HG03442 (cell line): ENCODE measurements around the gene MARS1.

Source experiments
- ATAC-seq: cut with Tn5 transposase; IDR thresholded peaks from one replicate; pipeline ENCODE4 v1.9.1; 2021; ENCODE audit warnings: mild to moderate bottlenecking, moderate library complexity; ENCODE audit not compliant: unreplicated experiment

MARS1 gene

GRCh38 chr12:57526477-57527126 lies 38.7 kb downstream of the MARS1 start:
- ATAC-seq = no peak

GRCh38 chr12:57527184-57527583 lies 39.3 kb downstream of the MARS1 start:
- ATAC-seq = no peak

- ATAC-seq = no peak
These were observed 40.3 kb downstream of the MARS1 start for GRCh38 chr12:57528176-57528575.

- no peak for ATAC-seq
These were observed 41.1 kb downstream of the MARS1 start for GRCh38 chr12:57528831-57529555.

GRCh38 chr12:57529831-57530230 lies 42.0 kb downstream of the MARS1 start:
- no peak for ATAC-seq

- no peak for ATAC-seq
These were observed 42.7 kb downstream of the MARS1 start for GRCh38 chr12:57530396-57531142.

GRCh38 chr12:57531836-57532235 lies 44.0 kb downstream of the MARS1 start:
- ATAC-seq = no peak

- no peak for ATAC-seq
These were observed 45.2 kb downstream of the MARS1 start for GRCh38 chr12:57533108-57533507.

GRCh38 chr12:57534250-57534649 lies 46.4 kb downstream of the MARS1 start:
- ATAC-seq = no peak

GRCh38 chr12:57534991-57535543 lies 47.2 kb downstream of the MARS1 start:
- ATAC-seq = no peak

GRCh38 chr12:57535764-57536596 lies 48.1 kb downstream of the MARS1 start:
- no peak for ATAC-seq

GRCh38 chr12:57536597-57536942 lies 48.7 kb downstream of the MARS1 start:
- no peak for ATAC-seq

- ATAC-seq = no peak
These were observed 51.4 kb downstream of the MARS1 start for GRCh38 chr12:57539134-57539768.

GRCh38 chr12:57541001-57541400 lies 53.1 kb downstream of the MARS1 start:
- no peak for ATAC-seq

GRCh38 chr12:57541717-57542116 lies 53.8 kb downstream of the MARS1 start:
- no peak for ATAC-seq

GRCh38 chr12:57543581-57543980 lies 55.7 kb downstream of the MARS1 start:
- no peak for ATAC-seq

- no peak for ATAC-seq
These were observed 58.1 kb downstream of the MARS1 start for GRCh38 chr12:57545809-57546437.

GRCh38 chr12:57546438-57547287 lies 58.8 kb downstream of the MARS1 start, which contains the start of gene DCTN2:
Gene DCTN2 (minus strand): TSS chr12:57547192. CDS start chr12:57547063, 129 bp downstream.
- ATAC-seq = peak; percentile 98
